SHP77 treated with DMSO at 0.1 percent for 48 hours (cell line): Measurements from ENCODE around the gene ATP5ME.
A peak's percentile ranks its signal among the peaks of the same experiment; 100 is the strongest.
"Not testable (repeated sequence)": the region's sequence is repeated elsewhere in the genome, so short reads cannot be mapped to it uniquely, and the experiment has no call there.

Experiments used
- DNase-seq: peaks from one replicate; lab custom pipeline; 2025; lab: John Stamatoyannopoulos, UW

The ATP5ME gene

GRCh38 chr4:683247-683897 is 9.3 kb upstream of the ATP5ME start:
- DNase-seq: no peak

DNA sequence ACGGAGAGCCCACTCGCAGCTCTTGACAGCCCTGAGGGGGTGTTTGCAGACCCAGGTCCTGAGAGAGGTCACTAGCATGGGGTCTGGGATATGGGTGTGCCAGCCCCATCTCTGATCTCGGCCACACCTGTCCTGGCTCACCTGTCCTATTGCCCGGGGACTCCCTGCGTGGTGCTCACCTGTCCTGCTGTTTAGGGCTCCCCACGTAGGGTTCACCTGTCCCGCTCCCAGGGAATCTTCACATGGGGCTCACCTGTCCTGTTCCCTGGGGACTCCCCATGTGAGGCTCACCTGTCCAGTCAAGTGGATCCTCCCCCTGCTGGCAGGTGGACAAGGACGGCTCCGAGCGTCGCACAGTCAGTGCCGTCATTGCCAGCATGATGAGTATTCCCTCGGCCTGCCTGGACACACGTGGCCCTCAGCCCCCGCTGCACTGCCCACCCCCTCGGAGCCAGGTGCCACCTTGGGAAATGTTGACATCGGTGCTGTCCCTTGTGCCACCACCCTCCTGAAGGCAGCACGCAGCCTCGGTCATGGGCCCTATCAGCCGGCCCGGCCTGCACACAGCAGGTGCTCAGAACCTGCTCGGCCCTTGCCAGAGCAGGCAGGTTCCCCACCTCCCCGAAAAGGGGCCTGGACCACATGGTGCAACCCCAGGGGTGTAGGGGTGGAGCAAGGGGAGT is 8.6 kb upstream of the ATP5ME start:
- DNase-seq: no peak

- peak; percentile 6 for DNase-seq
Observed at GRCh38 chr4:681736-682451, 7.8 kb upstream of the ATP5ME start.

DNA sequence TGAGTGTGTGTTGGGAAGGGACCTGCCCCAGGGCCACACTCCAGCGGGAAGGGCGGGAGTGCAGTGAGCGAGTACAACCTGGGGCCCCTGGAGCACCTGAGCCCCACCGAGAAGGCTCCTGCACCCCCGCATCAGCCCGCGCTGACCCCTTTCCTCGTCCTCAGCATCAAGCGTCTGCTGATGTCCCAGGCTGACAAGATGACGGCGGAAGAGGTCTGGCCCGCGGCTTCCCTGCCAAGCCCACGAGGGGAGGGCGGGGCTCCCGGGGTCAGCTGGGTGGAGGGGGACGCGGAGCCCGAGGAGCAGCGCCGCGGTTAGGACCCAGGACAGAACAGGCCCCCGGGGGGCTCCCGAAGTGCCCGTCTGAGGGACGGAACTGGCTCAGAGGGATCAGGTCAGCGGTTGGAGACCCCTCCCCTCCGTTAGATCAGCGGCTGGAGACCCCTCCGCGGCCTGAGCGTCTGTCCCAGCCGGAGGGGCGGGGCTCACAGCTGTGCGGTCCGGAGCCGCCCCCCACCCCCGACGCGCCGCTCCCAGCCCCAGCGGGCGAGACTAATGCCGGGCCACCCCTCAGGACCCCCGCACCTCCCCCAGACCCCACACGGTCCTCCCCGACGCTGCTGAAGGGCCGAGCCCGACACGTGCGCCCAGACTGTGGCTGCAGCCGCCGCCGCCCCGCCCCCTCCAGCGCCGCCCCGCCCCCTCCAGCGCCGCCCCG is 7.0 kb upstream of the ATP5ME start:
- DNase-seq: no peak

GRCh38 chr4:680551-680927 is 6.5 kb upstream of the ATP5ME start:
- DNase-seq: no peak

DNA sequence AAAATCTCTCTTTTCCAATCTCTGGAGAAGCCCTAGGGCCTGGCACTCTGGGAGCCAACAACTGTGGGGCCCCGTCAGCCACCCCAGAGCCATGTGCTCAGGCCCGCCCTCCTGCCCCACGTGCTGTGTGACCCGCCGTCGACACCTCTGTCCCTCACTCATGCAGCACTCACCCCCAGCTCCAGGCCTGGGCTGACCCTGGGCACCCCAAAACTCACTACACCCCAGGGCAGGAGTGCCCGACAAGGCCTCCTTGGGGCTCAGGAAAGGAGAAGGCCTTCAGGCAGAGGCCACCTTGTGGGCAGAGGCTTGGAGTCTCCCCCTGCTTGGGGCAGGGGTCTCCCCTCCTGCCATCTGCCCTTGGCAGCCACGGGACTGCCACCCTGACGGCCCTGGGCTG is 6.0 kb upstream of the ATP5ME start:
- no peak for DNase-seq

DNA sequence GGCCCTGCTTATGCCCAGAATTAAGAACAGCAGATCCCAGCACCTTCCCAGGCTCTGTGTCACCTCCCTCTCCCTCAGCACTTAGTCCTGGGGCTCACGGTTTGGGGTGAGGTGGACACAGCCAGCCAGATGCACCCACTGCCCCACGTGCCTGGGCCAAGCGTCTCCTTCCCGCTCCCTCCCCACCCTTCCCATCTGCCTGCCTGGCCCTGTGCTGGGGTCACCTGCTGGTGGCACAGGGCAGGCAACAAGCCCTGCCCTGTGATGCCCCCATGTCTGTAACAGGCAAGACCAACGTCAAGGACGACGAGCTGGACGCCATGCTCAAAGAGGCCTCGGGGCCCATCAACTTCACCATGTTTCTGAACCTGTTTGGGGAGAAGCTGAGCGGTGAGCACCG is 5.6 kb upstream of the ATP5ME start:
- DNase-seq: no peak

GRCh38 chr4:679104-679481 is 5.0 kb upstream of the ATP5ME start:
- DNase-seq: no peak

DNA sequence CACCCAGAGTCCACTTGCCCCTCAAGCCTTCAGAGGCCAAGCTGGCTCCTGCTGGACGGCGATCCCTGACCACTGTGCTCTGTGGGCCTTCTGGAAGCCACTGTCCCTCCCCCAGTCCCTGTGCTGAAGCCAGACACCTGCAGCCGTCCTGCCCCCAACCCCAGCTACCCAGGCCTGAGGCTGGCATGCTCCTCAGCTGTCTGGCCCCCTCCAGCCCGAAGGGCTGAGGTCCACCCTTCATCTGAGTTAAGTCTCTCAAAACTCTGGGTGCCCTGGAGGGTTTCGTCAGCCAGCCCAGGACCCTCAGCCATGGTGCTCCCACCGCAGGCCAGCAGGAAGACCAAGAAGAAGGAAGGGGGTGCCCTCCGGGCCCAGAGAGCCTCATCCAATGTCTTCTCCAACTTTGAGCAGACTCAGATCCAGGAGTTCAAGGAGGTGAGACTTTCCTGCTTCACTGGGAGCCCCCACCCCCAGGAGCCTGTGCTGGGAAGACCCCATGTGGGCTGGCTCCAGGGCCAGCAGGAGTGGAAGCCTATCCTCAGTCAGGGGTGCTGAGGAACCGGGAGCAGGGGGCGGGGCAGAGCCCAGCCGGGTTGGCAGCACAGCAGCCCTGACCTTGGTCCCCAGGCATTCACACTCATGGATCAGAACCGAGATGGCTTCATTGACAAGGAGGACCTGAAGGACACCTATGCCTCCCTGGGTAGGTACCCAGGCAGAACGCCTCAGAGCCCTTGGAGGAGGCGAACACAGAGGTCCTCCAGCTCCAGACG is 4.4 kb upstream of the ATP5ME start:
- no peak for DNase-seq

DNA sequence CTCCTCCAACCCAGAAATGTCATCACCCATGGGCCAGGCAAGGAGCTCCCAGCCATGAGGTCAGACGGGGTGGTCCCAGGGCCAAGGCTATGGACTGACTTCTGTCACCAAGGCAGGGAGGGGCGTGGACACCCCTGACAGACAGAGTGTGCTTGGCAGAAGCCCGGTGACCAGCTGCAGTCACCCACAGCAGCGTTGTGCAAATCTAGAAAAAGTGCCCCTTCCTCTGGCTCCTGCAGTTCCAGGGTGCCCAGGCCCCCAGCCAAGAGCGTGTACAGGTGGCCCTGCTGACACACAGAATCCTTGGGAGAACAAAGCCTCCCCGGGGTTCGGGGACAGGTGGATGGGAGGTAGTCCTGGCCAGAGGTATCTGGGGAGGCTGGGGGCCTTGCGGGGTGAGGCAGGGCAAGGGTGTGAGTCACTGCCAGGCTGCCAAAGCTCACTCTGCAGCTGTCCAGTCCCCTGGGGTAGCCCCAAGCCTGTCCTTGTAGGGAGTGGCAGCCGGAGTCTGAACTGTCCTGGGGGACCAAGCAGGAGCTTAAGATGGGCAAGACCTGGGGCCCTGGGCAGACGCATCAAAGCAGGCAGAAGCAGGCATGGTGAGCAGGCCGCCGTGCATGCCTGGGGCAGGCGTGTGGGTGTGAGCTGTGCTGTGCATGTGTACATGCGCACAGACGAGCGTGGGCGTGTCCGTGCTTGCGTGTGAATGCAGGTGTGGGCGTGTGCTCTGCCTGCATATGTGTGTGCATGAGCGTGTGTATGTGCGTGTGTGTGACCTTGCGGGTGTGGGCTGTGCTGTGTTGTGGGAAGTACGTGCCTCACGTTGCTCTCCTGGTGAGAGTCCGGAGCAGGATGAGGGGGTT is 3.6 kb upstream of the ATP5ME start:
- DNase-seq: no peak

DNA sequence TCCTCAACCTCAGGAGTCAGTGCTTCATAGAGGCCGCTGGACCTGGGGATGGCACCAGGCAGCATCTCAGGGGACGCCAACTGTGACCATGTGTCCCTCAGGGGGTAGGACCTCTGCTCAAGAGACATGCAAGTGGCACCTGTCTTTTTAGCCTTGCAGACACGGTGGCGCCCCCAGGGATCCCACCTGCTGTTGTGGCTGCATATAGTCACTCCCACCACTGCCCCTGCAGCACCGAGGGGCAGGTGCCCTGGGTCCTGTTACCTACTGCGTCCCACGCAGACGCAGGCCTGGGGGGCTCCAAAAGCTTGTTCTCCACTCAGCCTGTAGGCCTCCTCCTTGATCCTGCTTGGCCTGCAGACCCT is 2.8 kb upstream of the ATP5ME start:
- DNase-seq: no peak

DNA sequence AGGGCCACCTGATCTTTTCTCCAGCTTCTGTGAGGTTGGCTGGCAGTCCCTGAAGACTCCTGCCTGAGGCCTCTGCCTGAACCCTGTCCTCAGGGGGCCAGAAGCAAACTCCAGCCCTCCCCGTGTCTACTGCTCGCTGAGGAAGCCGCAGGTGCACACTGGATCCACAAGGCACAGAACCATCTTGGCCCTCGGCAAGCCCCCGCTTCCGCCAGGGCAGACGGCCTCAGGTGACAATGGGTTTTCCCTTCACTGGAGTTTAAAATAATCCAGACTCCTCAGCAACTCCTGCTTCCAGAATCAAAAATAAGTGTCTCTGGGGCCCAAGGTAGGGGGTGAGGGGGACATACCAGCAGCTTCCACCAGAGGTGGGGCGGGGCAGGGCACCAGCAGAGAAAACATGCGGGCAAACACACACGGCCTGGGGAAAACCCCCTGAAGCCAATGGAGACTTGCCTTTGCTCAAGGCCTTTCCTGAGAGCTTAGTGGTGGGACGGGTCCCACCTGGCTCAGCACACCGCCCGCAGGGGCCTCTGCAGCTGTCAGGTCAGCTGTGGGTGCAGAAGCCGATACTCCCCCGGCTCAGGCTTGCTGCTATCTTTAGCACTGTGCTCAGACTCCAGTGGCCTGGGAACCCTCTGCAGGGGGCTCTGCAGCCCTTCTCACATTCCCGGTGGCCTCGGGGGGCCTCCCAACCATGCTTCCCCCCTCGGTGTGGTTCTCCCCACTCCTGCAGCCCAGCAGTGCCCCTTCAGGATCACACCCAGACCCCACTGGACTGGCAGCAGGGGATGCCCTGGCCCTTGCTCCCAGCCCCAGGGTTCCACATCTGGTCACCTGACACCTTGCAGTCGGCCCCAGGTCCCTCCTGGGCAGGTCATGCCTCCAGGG is 2.1 kb upstream of the ATP5ME start:
- DNase-seq: no peak

- no peak for DNase-seq
Observed at GRCh38 chr4:675036-675882, 1.2 kb upstream of the ATP5ME start.

DNA sequence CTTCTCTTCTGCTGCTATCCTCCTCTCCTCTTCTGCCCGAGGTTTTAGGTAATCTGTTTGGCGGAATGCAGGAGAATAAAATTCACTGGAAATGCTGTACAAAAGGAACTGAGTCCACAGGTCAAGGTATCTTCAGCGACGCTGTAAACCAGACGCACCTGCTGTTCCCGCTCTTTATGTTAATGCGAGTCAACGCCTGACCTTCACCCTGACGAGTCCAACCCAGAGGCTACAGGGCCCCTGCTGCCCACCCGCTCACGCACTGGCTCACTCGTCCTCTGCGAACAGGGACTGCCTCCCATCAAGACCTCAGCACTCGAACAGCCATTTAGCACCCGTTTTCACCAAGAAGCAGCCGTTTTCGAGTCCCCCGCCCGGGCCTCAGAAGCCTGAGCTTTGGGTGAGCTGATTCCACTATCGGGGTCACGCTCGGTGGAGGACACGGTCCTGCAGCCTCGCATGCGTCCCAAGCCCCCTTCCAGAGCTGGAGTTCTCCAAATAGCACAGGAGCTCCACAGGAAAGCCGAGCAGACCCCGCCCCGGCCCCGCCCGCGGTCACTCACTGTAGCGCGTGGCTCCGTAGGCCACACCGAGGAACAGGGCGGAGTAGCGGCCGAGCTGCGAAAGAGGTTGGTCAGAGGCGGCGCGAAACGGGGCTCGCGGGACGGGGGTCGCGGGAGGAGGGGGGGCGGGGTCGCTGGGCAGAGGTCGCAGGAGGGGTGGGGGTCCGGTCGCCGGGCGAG is 556 bp downstream of the ATP5ME start:
- DNase-seq: no peak

DNA sequence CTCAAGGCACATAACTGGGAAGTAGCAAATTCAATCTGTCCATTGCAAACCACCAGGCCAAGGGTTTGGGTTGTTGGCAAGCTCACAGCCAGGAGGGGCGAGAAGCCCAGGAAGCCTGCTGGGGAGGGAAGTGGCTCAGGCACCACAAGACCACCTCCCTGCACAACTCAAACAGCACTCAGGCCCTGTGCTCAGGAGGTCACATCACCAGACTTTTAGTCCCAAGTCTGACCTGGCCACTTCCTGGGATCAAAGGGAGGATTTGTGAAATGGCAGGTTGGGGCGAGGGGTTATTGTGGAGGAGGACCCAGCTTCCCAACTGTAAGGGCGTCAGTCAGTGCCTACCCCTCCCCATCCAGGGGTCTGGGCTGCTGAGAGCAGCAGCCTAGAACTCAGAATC is 2.3 kb downstream of the ATP5ME start:
- no peak for DNase-seq

GRCh38 chr4:669806-670559 is 4.1 kb downstream of the ATP5ME start:
- not testable (repeated sequence) for DNase-seq

DNA sequence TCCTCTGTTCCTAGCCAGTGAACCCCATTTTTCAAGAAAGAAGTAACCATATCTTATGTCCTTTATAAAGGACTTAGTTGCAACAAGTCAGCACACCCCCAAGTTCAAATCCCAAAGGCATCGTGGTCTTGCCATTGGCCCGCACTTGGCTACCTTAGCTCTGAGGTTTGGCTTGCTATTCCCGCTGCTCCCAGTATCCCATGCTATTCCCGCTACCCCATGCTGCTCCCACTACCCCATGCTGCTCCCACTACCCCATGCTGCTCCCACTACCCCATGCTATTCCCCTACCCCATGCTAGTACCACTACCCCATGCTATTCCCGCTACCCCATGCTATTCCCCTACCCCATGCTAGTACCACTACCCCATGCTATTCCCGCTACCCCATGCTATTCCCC is 5.9 kb downstream of the ATP5ME start:
- not testable (repeated sequence) for DNase-seq

GRCh38 chr4:667545-667925 is 6.5 kb downstream of the ATP5ME start:
- DNase-seq: no peak
